ENCODE data around the gene ANKS1B.

DNA sequence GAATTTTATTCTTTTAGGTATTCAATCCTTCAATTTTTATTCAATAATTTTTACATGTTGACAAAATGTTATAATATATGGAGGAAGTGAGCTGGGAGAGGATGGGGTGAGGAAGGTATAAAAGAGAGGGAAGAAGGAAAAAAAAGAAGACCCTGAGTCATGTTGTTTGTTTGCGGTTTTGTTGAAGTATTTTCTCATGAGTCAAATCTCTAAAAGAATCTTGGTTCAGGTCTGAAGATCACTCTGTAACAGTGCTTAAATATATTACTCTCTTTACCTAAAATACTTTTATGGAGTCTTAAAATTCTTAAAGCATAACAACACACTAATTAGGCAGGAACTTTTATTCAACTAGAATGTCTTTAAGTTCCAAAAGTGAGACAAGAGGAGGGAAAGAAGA lies 826.8 kb downstream of the ANKS1B start:
- TF ChIP-seq CTCF (IDR thresholded peaks at IDR 0.05; ENCODE audit: insufficient read depth, low read depth, low read length): no peak
- no peak for TF ChIP-seq EZH2 (IDR thresholded peaks at IDR 0.05; ENCODE audit: insufficient read depth, low read length)
